Natural killer cell (primary cell): ENCODE measurements around the gene CLCA2. TPM values are rescaled to one million over a fixed set of nuclear protein-coding genes. Genes with fewer than 3 reads are reported as not detected.

ENCODE experiments used
- ATAC-seq, 3 donors: fragments of 150-1000 bp in 2 of 3; fragments of 200-7000 bp in 1 of 3; cut with Tn5 transposase; 1 replicate in 1 of 3; 2 replicates in 2 of 3; pipeline ENCODE4 v1.10.0; 2021; ENCODE audit warnings: mild to moderate bottlenecking in 2 of 3, moderate library complexity in 2 of 3
- DNase-seq, 2 donors: peaks; one replicate each; pipeline versions ENCODE4 v3.0.0 to v3.0.0-alpha.2; 2013 to 2021; ENCODE audit warnings: mixed read lengths in 1 of 2
- H3K27ac ChIP-seq: one replicate; pipeline ENCODE4 v1.5.1; 2013; ENCODE audit warnings: mild to moderate bottlenecking, low read length
- H3K27me3 ChIP-seq: one replicate; pipeline ENCODE4 v1.6.1; 2013; ENCODE audit warnings: low read length; ENCODE audit not compliant: control insufficient read depth, insufficient read depth
- H3K36me3 ChIP-seq: one replicate; pipeline ENCODE4 v1.6.1; 2013; ENCODE audit warnings: low read length; ENCODE audit not compliant: control insufficient read depth, insufficient read depth
- H3K4me1 ChIP-seq: one replicate; pipeline ENCODE4 v1.6.1; 2013; ENCODE audit warnings: low read length; ENCODE audit not compliant: control insufficient read depth, insufficient read depth
- H3K4me3 ChIP-seq: one replicate; pipeline ENCODE4 v1.5.1; 2013; ENCODE audit warnings: low read length
- H3K9me3 ChIP-seq: one replicate; pipeline ENCODE4 v1.6.1; 2013; ENCODE audit warnings: low read length; ENCODE audit not compliant: control insufficient read depth, insufficient read depth
- H3K27ac Mint-ChIP-seq, 2 donors: one replicate each; pipeline ENCODE4 v1.8.0; 2022; ENCODE audit warnings: mild to moderate bottlenecking in 2 of 2, mixed read lengths in 2 of 2, moderate library complexity in 1 of 2
- H3K27me3 Mint-ChIP-seq, 2 donors: one replicate each; pipeline ENCODE4 v1.8.0; 2022; ENCODE audit warnings: low read depth in 2 of 2, mixed read lengths in 2 of 2
- H3K36me3 Mint-ChIP-seq: one replicate; pipeline ENCODE4 v1.8.0; 2022; ENCODE audit warnings: mixed read lengths
- H3K4me1 Mint-ChIP-seq, 2 donors: one replicate each; pipeline ENCODE4 v1.8.0; 2022; ENCODE audit warnings: mixed read lengths in 2 of 2
- H3K4me3 Mint-ChIP-seq: one replicate; pipeline ENCODE4 v1.8.0; 2022; ENCODE audit warnings: mild to moderate bottlenecking, moderate library complexity, mixed read lengths
- H3K9me3 Mint-ChIP-seq, 2 donors: one replicate each; pipeline ENCODE4 v1.8.0; 2022; ENCODE audit warnings: mixed read lengths in 2 of 2
- WGBS: methylation state at CpG from one replicate; pipeline ENCODE4 v1.1.7; 2013; ENCODE audit warnings: missing lambda C conversion rate; ENCODE audit not compliant: insufficient coverage; 5-methylcytosine and 5-hydroxymethylcytosine counted together
- intact Hi-C: fragments of 100-400 bp; cut with micrococcal nuclease; formaldehyde crosslinking; loops from one replicate; pipeline ENCODE4 v1.14.2; 2022
- total RNA-seq, 4 donors: library from RNA; stranded (reverse); fragments of 120-200 nt in 1 of 4; gene quantifications; one replicate each; pipeline versions ENCODE4 v1.2.3 to v1.2.4, GENCODE V29; 2013 to 2022
- TF ChIP-seq, protein P1 (sequence below): fragments of 200-600 bp; IDR thresholded peaks from one replicate; pipeline ENCODE4 v1.8.0; 2022; ENCODE audit warnings: antibody characterized with exemption

The CLCA2 gene
- total RNA-seq, 3 donors from 2014 or later (not counting 1 experiment from before 2014, with no cell fraction given) = not detected

DNA sequence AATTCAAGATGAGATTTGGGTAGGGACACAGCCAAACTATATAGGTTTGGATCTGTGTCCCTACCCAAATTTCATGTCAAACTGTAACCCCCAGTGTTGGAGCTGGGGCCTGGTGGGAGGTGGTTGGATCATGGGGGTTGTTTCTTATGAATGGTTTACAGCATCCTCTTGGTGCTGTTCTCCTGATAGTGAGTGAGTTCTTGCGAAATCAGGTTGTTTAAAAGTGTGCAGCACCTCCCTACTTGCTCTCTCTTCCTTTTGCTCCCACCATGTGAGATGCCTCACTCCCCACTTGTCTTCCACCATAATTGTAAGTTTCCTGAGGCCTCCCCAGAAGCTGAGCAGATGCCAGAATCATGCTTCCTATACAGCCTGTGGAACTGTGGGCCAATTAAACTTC is 45.2 kb upstream of the CLCA2 start:
- H3K4me1 ChIP-seq = no peaks in the 10 kb centered on the region
- peaks cover 13% of the 10 kb centered on the region for H3K36me3 ChIP-seq
- intact Hi-C loops = no loop called here
- 100% methylated on average over 1 of the region's 1 CpG for WGBS
- Mint-ChIP-seq H3K9me3 (no peaks in the 10 kb centered on the region), H3K27me3 (no peaks in the 10 kb centered on the region), H3K36me3 (no peaks in the 10 kb centered on the region), H3K27ac (no peak overlapping the region), H3K4me3 (no peak overlapping the region), H3K4me1 (peaks cover 0 to 8% of the 10 kb centered on the region in 2 donors)
- no peaks in the 10 kb centered on the region for H3K27me3 ChIP-seq
- DNase-seq (no peak), ATAC-seq (no peak)
- H3K9me3 ChIP-seq = peaks cover 6% of the 10 kb centered on the region
- H3K27ac ChIP-seq = no peak overlapping the region
- TF ChIP-seq, protein P1, sequence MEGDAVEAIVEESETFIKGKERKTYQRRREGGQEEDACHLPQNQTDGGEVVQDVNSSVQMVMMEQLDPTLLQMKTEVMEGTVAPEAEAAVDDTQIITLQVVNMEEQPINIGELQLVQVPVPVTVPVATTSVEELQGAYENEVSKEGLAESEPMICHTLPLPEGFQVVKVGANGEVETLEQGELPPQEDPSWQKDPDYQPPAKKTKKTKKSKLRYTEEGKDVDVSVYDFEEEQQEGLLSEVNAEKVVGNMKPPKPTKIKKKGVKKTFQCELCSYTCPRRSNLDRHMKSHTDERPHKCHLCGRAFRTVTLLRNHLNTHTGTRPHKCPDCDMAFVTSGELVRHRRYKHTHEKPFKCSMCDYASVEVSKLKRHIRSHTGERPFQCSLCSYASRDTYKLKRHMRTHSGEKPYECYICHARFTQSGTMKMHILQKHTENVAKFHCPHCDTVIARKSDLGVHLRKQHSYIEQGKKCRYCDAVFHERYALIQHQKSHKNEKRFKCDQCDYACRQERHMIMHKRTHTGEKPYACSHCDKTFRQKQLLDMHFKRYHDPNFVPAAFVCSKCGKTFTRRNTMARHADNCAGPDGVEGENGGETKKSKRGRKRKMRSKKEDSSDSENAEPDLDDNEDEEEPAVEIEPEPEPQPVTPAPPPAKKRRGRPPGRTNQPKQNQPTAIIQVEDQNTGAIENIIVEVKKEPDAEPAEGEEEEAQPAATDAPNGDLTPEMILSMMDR = no peak
- no peak overlapping the region for H3K4me3 ChIP-seq

DNA sequence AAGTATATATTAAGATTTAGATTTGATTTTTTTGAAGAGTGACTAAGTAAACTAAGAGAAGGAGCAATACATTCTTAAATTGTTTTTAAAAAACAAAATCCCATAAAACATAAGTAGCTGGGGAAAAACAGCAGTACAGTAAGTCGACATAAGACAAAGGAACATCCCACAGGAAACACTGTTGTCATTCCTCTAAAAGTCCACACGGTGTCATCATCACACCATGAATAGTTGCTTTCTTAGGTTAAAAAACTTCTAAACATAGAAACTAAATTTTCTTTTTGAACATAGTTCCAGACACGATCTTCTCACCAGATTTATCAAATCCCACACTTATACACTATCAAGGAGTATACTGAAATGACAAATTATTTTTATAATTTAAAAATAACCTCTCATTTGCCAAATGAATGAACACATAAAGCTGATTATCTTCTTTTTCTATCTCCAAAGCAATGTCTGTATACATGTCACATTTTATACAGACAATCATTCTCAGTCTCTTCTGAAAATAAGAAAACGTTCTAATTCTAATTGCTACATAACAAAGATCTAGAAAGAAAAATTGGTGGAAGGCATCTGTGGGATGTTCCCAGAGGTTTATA is 43.6 kb upstream of the CLCA2 start:
- peaks cover 0 to 8% of the 10 kb centered on the region in 2 donors for H3K4me1 Mint-ChIP-seq
- H3K4me1 ChIP-seq = no peaks in the 10 kb centered on the region
- H3K4me3 ChIP-seq = no peak overlapping the region
- no peaks in the 10 kb centered on the region for H3K27me3 ChIP-seq
- H3K27me3 Mint-ChIP-seq = no peaks in the 10 kb centered on the region
- H3K27ac Mint-ChIP-seq = no peak overlapping the region
- DNase-seq (peak in 1 of 2 donors; percentile 82), ATAC-seq (peak; percentile 76 to 90 (median 81))
- H3K27ac ChIP-seq = no peak overlapping the region
- 0% methylated on average over 2 of the region's 4 CpGs for WGBS
- peaks cover 6% of the 10 kb centered on the region for H3K9me3 ChIP-seq
- no peak overlapping the region for H3K4me3 Mint-ChIP-seq
- peaks cover 4% of the 10 kb centered on the region for H3K36me3 ChIP-seq
- intact Hi-C loops = loop anchor here (1.0 to 5.0 kb wide), 4 partner anchors 94 to 362 kb away; no protein-coding TSS in a partner anchor
- H3K36me3 Mint-ChIP-seq = no peaks in the 10 kb centered on the region
- H3K9me3 Mint-ChIP-seq = no peaks in the 10 kb centered on the region
- TF ChIP-seq, protein P1 = peak; percentile 91

DNA sequence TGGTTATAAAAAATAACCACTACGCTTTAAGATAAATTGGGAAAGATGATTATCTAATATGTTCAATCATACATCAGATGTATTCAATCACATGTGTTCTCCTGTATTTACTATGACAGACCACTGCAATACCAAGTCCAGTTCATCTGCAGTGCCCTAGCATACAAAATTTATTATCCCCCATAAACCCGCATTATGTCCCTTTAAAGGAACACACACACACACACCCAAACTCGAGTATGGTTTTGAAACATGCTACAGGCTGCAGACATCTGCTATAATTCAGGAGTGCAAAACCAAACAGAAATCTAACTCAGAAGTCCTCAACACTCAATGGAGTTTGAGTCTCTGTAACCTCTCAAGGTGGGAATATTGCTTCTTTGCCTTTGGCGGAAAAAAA is 42.7 kb upstream of the CLCA2 start:
- no peaks in the 10 kb centered on the region for H3K9me3 Mint-ChIP-seq
- intact Hi-C loops = loop anchor here (2.0 to 5.0 kb wide), 3 partner anchors 94 to 361 kb away; no protein-coding TSS in a partner anchor
- no peak for DNase-seq
- Histone ChIP-seq H3K4me1 (no peaks in the 10 kb centered on the region), H3K27ac (no peak overlapping the region), H3K9me3 (peaks cover 6% of the 10 kb centered on the region), H3K36me3 (peaks cover 2% of the 10 kb centered on the region), H3K27me3 (no peaks in the 10 kb centered on the region), H3K4me3 (no peak overlapping the region)
- H3K4me3 Mint-ChIP-seq = no peak overlapping the region
- H3K36me3 Mint-ChIP-seq = no peaks in the 10 kb centered on the region
- H3K27me3 Mint-ChIP-seq = no peaks in the 10 kb centered on the region
- ATAC-seq = no peak
- no peak overlapping the region for H3K27ac Mint-ChIP-seq
- peaks cover 0 to 8% of the 10 kb centered on the region in 2 donors for H3K4me1 Mint-ChIP-seq
- TF ChIP-seq, protein P1 = no peak
- WGBS = 73% methylated on average over 2 of the region's 4 CpGs
